GM18526 (cell line): ENCODE results near the gene NPPC.

ENCODE experiments used
- POLR2A ChIP-seq: IDR thresholded peaks from 3 replicates; pipeline ENCODE4 v1.6.1; 2011; ENCODE audit not compliant: insufficient read length; ENCODE audit errors: extremely low read depth

The NPPC gene, protein sequence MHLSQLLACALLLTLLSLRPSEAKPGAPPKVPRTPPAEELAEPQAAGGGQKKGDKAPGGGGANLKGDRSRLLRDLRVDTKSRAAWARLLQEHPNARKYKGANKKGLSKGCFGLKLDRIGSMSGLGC

DNA sequence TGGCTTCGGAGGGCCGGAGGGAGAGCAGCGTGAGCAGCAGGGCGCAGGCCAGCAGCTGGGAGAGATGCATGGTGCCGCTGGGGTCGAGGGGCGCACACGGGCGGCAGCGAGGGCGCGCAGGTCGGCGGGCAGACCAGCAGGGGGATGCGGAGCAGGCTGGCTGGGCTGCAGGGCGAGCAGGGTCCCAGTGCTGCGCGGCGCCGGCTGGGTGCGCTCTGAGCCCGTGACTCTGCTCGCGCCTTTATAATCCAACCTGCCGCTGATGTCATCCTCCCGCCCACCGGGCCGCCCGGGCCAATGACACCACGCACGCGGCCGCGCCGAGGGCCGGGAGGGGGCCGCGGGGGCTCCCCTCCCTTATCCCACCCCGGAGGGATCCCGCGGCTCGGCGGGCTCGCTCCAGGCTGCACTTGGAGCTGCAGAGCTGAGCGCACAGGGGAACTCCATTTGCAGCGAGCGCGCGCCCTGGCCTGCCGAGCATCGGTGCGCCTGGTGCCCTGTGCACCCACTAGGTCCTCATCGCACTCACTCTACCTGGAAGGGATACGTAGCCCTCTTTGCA lies at the start of gene NPPC:
Gene NPPC (minus strand): TSS at position 217 of the 562 bp plus-strand sequence. CDS start 147 bp downstream, at position 70.
- TF ChIP-seq POLR2A, result no peak

DNA sequence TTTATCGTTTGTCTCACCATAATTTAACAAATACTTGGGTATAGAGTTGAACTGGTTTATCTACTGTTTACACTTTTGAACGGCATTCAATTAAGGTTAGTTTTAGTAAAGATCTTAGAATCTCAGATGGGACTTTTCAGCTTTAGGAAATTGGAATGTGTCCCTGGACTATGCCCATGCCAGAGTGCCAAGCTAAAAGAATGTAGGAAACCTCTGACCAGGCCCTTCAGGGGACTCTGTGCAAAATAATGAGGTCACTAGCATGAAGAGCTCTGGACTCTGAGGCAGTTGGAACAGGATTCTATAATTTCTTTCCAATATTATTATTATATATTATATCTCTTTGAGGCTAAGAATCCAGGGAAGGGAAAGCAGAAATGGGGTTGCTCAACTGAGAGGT lies 48.8 kb upstream of the NPPC start:
- no peak for TF ChIP-seq POLR2A

DNA sequence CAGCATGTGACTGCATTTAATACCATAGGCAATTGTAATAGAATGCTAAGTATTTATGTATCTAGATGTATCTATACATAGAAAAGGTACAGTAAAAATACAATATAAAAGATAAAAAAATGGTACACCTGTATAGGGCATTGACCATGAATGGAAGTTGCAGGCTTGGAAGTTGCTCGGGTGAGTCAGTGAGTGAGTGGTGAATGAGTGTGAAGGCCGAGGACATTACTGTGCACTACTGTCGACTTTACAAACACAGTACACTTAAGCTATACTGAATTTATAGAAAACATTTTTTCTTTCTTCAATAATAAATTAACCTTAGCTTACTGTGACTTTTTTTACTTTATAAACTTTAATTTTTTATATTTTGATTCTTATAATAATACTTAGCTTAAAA lies 44.3 kb upstream of the NPPC start:
- no peak for TF ChIP-seq POLR2A

DNA sequence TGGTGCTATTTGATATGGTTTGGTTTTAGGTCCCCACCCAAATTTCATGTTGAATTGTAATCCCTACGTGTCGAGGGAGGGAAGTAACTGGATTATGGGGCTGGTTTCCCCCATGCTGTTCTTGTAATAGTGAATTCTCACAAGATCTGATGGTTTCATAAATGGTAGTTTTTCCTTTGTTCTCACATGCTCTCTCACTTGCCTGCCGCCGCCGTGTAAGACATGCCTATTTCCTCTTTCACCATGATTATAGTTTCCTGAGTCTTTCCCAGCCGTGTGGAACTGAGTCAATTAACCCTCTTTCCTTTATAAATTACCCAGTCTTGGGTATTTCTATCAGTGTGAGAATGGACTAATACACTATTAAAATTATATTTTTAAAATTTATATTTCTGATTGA lies 42.6 kb upstream of the NPPC start:
- no peak for TF ChIP-seq POLR2A

DNA sequence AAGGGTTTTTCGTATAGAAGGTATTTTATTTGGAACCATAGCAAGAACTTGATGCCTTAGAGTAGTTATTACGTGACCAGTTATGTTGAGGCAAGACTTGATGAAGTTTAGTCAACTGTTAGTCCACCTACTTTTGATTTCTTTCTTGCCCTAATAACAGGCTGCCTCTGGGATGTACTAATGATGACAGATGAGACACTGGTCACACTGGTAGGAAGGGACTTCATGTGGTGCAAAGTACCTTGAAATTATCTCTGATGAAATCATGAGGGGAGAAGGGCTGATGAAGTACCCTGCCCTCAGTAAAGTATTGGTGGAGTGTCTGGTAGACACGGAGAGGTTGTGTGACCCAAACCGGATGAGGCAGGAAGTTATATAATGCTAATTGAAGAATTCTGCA lies 40.7 kb upstream of the NPPC start:
- no peak for TF ChIP-seq POLR2A

DNA sequence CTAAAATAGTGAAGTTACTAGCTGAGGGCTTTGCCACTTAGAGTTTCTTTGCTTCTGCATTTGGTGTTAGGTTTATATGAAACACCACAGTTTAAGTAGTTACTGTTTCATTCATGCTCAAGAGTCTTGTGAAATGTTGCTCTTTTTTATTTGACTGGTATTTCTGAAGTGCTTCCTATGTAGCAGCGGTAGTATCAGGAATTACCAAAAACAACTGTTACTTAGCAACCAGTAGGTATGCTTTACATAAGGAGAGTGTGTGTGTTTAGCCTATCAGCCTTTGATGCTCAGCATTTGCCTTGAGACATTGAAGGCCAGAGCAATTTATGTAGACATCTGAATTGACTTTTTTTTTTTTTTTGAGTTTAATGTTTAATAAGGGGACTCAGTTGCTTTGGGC lies 38.9 kb upstream of the NPPC start:
- no peak for TF ChIP-seq POLR2A

DNA sequence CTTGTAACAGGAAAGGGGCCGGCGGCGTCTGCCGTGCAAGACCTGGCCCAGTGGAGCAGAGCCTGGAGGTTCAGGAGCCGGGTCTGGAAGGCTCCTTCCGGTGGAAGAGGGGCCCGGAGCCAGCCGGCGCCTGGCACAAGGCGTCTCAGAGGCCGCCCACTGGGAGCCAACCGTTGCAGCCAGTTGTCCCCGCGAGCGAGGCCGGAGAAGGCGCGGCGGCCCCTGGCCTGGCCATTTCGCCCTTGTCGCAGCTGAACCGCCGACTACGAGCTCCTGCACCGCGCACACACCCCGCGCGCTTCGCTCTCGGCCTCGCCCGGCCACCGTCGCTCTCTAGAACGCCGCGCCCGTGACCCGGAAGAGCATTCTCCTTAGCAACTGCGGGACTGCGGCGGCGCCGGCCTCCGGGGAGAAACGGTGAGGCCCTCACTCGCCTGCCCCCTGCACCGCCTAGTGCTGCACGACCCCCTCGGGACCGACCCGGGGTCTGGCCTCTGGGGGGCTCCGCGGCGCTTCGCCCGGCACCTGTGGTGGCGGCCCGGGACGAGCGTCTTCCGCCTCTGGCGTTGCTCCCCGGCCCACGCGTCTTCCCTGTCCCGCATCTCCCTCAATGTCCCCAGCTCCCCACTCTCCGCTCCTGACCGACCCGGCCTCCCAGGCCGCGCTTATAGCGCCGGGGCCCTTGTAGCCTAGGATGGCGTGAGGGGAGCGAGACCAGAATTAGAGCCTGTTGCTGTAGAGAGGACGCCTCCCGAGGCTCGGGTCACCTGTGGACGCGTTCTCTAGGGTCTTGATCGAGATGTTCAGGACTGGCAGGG lies 35.4 kb upstream of the NPPC start, which contains the start of gene DIS3L2:
Gene DIS3L2 (plus strand): TSS at position 365 of the 818 bp plus-strand sequence. CDS start 53,215 bp downstream, outside the sequence.
- TF ChIP-seq POLR2A, result peak; percentile 71

DNA sequence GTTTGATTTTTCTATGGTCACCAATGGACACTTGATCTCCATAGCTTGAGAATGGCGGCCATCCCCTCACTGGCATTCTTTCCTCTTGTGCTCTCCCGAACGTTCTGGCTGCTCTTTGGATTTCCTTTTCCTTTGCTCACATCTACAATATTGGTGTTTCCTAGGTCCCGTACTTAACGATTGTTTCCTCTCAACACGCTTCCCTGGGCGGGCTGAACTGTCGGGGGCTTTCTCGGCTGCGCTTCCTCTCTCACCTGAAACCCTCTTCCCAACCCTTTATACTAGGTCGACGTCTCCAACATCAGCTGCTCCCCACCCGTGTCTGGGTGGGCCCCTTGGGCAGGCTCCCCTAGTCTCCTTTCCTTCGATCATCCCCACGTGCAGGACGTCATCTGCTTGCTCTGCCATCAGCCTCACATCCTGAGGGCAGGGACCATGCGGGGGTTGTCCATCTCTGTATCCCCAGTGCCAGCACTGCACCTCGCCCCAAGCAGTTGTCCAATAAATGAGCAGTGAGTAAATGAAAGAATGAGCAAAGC lies 34.7 kb upstream of the NPPC start:
- no peak for TF ChIP-seq POLR2A

DNA sequence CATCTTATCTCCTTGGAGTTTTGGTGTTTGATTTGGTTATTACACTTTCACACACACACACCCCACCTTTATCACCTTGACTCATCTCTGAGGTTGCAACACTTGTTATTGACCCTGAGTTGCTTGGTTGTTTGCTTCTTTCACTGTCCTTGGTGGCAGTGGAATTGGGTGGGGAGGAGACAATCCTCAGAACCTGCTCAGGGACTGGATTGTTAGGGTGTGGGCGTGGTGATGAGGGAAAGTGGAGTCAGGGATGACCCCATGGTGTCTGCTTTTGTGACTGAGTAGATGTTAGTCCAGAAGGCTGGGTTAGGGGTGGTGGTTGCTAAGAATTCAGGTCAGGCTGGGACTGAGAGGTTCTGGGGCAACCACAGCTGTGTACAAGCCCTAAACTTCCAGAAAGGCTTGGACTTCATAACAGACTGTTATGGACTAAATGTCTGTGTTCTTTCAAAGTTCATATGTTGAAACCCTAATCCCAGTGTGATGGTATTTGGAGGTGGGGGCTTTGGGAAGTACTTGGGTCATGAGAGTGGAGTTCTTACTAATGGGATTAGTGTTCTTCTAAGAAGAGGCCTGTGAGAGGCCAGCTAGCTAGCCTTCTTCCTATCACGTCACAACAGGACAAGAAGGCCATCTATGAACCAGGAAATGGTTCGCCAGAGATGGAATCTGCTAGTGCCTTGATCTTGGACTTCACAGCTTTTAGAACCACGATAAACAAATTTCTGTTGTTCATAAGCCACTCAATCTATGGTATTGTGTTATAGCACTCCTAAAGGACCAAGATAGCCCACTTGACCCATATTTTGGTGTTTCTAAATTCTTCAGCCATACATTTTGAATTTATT lies 31.9 kb upstream of the NPPC start:
- TF ChIP-seq POLR2A, result no peak

DNA sequence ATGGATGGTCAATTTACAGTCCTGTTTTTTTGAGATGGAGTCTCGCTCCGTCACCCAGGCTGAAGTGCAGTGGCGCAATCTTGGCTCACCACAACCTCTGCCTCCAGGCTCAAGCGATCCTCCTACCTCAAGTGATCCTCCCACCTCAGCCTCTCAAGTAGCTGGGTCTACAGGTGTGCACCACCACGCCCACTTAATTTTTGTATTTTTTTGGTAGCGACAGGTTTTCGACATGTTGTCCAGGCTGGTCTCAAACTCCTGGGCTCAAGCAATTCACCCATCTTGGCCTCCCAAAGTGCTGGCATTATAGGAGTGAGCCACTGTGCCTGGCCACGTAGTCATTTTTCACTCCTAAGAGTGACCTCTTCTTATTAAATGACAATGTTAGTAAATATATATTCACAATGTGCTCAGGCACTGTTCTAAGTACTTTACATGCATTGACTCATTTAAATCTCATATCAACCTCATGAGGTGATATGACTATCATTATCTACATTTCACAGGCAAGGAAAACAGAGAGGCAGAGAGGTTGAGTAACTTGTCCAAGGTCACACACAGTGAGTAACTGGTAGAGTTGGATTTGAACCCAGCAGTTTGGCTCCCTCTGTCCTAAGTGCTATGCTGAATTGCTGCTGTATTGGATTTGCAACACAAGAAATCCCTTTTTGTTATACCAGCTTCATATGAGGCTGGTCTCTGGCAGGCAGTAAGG lies 29.7 kb upstream of the NPPC start:
- TF ChIP-seq POLR2A, result no peak

DNA sequence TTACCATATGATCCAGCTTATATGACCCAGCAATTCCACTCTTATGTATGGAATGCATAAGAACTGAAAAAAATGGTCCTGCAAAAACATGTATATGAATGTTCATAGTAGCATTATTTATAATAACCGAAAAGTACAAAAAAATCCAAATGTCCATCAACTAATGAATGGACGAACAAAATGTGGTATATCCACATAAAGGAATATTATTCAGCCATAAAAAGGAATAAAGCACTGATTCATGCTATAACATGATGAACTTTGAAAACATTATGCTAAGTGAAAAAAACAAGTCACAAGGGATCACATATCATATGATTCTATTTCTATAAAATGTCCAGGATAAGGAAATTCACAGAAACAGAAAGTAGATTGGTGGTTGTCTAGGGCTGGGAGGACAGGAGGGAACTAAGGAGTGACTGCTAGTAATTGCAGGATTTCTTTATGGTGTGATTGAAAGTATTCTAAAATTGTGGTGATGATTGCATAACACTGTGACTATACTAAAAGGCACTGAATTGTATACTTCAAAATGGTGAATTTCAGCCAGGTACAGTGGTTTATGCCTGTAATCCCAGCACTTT lies 25.3 kb upstream of the NPPC start:
- no peak for TF ChIP-seq POLR2A

DNA sequence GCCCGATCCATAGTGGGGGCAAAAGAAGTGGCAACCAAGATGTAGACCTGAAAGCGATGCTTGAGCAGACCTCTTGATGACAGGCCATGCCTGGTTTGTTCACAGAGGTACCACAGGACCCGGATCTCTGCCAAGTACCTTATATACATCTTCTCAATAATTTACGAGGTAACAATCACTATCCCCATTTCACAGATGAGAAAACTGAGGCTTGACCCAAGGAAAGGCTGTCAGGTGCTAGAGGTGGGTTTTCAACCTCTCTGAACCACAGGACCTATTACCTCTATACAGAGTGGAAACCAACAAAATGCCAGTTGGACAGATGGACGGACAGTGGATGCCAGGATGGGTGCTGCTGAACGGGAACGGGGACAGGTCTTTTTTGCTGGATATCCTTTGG lies 21.5 kb upstream of the NPPC start:
- no peak for TF ChIP-seq POLR2A

DNA sequence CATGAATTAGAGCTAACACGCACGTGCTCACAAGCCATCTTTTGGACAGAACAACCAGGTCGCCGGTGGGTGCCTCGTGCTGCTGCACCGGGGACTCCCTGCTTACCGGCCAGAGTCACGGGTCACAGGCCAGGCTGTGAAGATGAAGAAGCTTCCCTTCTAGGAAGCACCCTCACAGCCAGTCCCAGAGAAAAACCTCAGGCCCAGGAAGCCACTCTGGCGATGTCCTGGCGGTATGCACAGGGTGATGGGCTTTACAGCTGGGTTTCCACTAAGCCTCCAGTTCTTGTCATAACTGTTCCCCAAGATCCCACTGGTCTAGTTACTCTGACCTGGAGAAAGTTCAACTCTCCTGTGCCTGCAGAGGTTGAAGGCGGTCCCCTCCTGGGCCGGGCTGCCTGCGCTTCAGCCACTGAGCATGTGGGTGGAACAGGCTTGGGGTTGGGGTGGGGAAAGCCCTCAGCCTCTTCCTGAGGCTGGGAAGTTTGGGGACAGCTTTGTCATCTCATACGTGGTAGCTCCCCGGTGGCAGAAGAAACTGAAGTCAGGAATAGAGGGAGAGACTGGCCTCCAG lies 20.1 kb upstream of the NPPC start:
- TF ChIP-seq POLR2A, result no peak

DNA sequence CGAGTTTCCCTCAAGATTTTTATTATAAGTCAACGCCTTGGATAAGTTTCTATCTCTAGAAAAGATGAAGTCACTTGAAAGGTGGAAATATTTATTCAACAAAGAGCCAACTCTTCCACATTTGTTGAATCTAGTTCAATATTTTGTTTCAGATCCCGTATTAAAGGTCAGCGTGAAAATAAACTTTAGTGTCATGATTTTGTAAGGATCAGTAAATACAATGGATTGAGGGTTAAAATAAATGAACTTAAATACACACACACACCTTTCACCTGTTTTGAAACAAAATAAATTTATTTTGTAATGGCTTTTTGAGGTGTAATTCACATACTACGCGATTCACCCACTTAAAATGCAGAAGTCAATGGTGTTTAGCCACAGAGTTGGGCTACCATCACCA lies 16.0 kb upstream of the NPPC start:
- no peak for TF ChIP-seq POLR2A
